Heart left ventricle (tissue), 16 donors: ENCODE data around the gene MARCHF3. TPM values are rescaled to one million over a fixed set of nuclear protein-coding genes. Genes with fewer than 3 reads are reported as not detected.

Source experiments
- ATAC-seq, 4 donors: fragments of 200-7000 bp; cut with Tn5 transposase; one replicate each; pipeline ENCODE4 v1.9.1; 2020 to 2022; ENCODE audit warnings: moderate library complexity in 4 of 4, mild to moderate bottlenecking in 3 of 4, moderate number of reproducible peaks in 1 of 4
- DNase-seq, 5 donors: peaks; one replicate each; pipeline ENCODE4 v3.0.0-alpha.2; 2020
- H3K27ac ChIP-seq, 12 donors: fragments of 200-600 bp; sonication (generic) in 4 of 12; one replicate each; pipeline versions ENCODE4 v1.5.0 to v1.8.0; 2016 to 2022; ENCODE audit warnings: mild to moderate bottlenecking in 2 of 12
- H3K27me3 ChIP-seq, 9 donors: fragments of 200-600 bp; sonication (generic) in 2 of 9; one replicate each; pipeline versions ENCODE4 v1.5.1 to v1.8.0; 2016 to 2022; ENCODE audit warnings: mild to moderate bottlenecking in 3 of 9
- H3K36me3 ChIP-seq, 9 donors: fragments of 200-600 bp; sonication (generic) in 2 of 9; one replicate each; pipeline versions ENCODE4 v1.5.0 to v1.8.0; 2018 to 2022; ENCODE audit warnings: mild to moderate bottlenecking in 2 of 9
- H3K4me1 ChIP-seq, 12 donors: fragments of 200-600 bp; sonication (generic) in 4 of 12; one replicate each; pipeline versions ENCODE4 v1.5.0 to v1.8.0; 2016 to 2022; ENCODE audit warnings: mild to moderate bottlenecking in 3 of 12
- H3K4me3 ChIP-seq, 12 donors: fragments of 200-600 bp; sonication (generic) in 4 of 12; one replicate each; pipeline versions ENCODE4 v1.5.0 to v1.8.0; 2017 to 2022; ENCODE audit warnings: mild to moderate bottlenecking in 9 of 12, moderate library complexity in 4 of 12
- H3K9me3 ChIP-seq, 12 donors: fragments of 200-600 bp; sonication (generic) in 4 of 12; one replicate each; pipeline versions ENCODE4 v1.5.0 to v1.8.0; 2016 to 2022; ENCODE audit warnings: mild to moderate bottlenecking in 1 of 12
- CTCF ChIP-seq, 12 donors: fragments of 200-600 bp; sonication (generic) in 4 of 12; IDR thresholded peaks; one replicate each; pipeline versions ENCODE4 v1.5.0 to v1.8.0; 2018 to 2022; ENCODE audit warnings: antibody characterized with exemption in 12 of 12, mild to moderate bottlenecking in 5 of 12
- POLR2A ChIP-seq, 2 donors: fragments of 450-650 bp; IDR thresholded peaks; one replicate each; pipeline ENCODE4 v1.6.1; 2017; ENCODE audit warnings: antibody characterized with exemption in 2 of 2, mild to moderate bottlenecking in 2 of 2, moderate library complexity in 2 of 2
- WGBS, 4 donors: extraction: QIAGEN DNeasy Blood & Tissue Kit in 2 of 4; methylation state at CpG; one replicate each; pipeline versions ENCODE4 v1.1.5 to v1.1.7; 2013 to 2018; 5-methylcytosine and 5-hydroxymethylcytosine counted together
- intact Hi-C, 10 donors: fragments of 100-400 bp; cut with DNase I; formaldehyde crosslinking; loops; one replicate each; pipeline versions ENCODE4 v1.11.1 to v1.14.2; 2022
- polyA plus RNA-seq, 2 donors: library from polyadenylated mRNA; stranded (reverse); fragments of 200-250 nt; gene quantifications; one replicate each; pipeline ENCODE4 v1.2.3, GENCODE V29; 2013
- total RNA-seq, 9 donors: library from RNA; depleted of rRNA in 2 of 9; stranded (reverse); fragments of >200 nt in 2 of 9; fragmentation: NEBNext Ultra II Directional in 3 of 9; extraction: Animal tissue kit (Norgen Biotek cat#: 25700) in 3 of 9; gene quantifications; one replicate each; pipeline versions ENCODE4 v1.1.0 to v1.2.4, GENCODE V29; 2016 to 2023
- donor health status: ischemic (EF 13 %, LVEDD 7.1; RV severe dilation, severe dysfunction).
- donor health status: healthy with polysubstance abuse.
- donor health status: DM: no; HTN: yes; CAD: no.
- donor health status: DM: no; HTN: no; CAD: no.
- donor health status: ischemic (EF 25% LVEDD 6.9; RV normal size, moderate dysfunction).
- donor health status: ischemic (EF 25% LVEDD 5.7; RV mildly dilated, moderate dysfunction).
- donor health status: healthy.
- donor health status: DM: yes; HTN: yes; CAD: no.
- donor health status: ischemic (EF 35%, LVEDD 5.7; RV mildly dilated, moderate dysfunction).
- donor health status: nonischemic (EF 11% LVEDD 7.7; RV severe dilation, severe dysfunction).
- donor health status: DM: yes; HTN: yes; CAD: no.
- donor health status: PGD.
- donor health status: ischemic (EF 29% LVEDD 5.4; RV normal size, mild dysfunction).
- donor health status: nonischemic (EF 23%, LVEDD 6.1; RV moderate dilation, normal function).

MARCHF3 gene
- total and polyA plus RNA-seq, 11 donors: 9.9 to 113 (median 38.0) TPM

GRCh38 chr5:126888175-126888574 lies 142.2 kb downstream of the MARCHF3 start:
- no peak for ATAC-seq
- intact Hi-C loops: no loop called here
- no peak overlapping the region for H3K4me3 ChIP-seq
- 35 to 69% (median 49%) methylated on average over 1 of the region's 1 CpG for WGBS, 4 donors
- DNase-seq: no peak
- no peak for TF ChIP-seq POLR2A (IDR thresholded peaks at IDR 0.05)
- no peak for TF ChIP-seq CTCF (IDR thresholded peaks at IDR 0.05)
- no peaks in the 10 kb centered on the region for H3K9me3 ChIP-seq
- no peaks in the 10 kb centered on the region for H3K27me3 ChIP-seq
- peaks cover 0 to 12% (median 6%) of the 10 kb centered on the region in 12 donors for H3K4me1 ChIP-seq
- H3K27ac ChIP-seq: no peak overlapping the region
- H3K36me3 ChIP-seq: no peaks in the 10 kb centered on the region

GRCh38 chr5:126884269-126884819 lies 146.0 kb downstream of the MARCHF3 start:
- Histone ChIP-seq H3K4me3 (no peak overlapping the region), H3K27ac (no peak overlapping the region), H3K9me3 (no peaks in the 10 kb centered on the region), H3K4me1 (peaks cover 0 to 12% (median 6%) of the 10 kb centered on the region in 12 donors), H3K27me3 (no peaks in the 10 kb centered on the region), H3K36me3 (no peaks in the 10 kb centered on the region)
- TF ChIP-seq CTCF (IDR thresholded peaks at IDR 0.05): no peak
- no peak for TF ChIP-seq POLR2A (IDR thresholded peaks at IDR 0.05)
- DNase-seq (no peak), ATAC-seq (peak in 2 of 4 donors; percentile 65 to 75)
- 41 to 50% (median 42%) methylated on average over 5 of the region's 5 CpGs for WGBS, 4 donors
- intact Hi-C loops: no loop called here

DNA sequence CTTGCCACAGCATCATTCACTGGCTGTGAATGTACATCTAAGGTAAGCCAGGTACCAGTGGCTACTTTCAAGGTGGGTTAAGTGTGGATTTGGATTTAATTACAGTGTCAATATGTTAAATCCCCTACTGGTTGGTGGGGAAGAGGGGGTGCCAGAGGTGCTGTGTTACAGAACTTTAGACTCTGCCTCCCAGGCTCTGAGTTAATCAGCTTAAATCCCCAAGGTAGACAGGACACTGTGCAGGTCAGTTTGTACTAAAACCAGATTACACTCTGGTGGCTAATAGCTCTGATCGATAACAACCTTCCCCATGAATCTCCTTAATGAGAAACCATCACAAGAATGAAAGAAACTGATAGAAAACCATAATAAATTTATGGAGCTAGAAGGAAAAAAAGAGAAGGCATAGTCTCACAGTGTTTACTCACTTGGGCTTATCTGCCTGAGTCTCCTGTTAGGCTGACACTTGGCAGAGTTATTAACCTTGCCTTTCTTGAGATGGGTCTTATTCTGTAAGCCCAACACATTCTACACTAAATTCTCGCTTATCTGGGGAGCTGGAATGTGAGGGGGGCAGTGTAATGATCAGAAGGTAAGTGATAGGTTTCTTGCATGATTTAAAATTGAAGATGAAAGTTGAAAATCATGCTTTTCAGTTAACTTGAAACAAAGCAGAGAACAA lies 146.7 kb downstream of the MARCHF3 start:
- peaks cover 0 to 16% (median 6%) of the 10 kb centered on the region in 12 donors for H3K4me1 ChIP-seq
- no peaks in the 10 kb centered on the region for H3K9me3 ChIP-seq
- intact Hi-C loops: no loop called here
- H3K4me3 ChIP-seq: no peak overlapping the region
- no peak for DNase-seq
- no peak for ATAC-seq
- TF ChIP-seq POLR2A (IDR thresholded peaks at IDR 0.05): no peak
- TF ChIP-seq CTCF (IDR thresholded peaks at IDR 0.05): no peak
- H3K27me3 ChIP-seq: no peaks in the 10 kb centered on the region
- WGBS, 4 donors: 76 to 80% (median 78%) methylated on average over 2 of the region's 2 CpGs
- H3K27ac ChIP-seq: no peak overlapping the region
- H3K36me3 ChIP-seq: no peaks in the 10 kb centered on the region

GRCh38 chr5:126881821-126882600 lies 148.3 kb downstream of the MARCHF3 start:
- H3K27ac ChIP-seq: no peak overlapping the region
- peaks cover 0 to 22% (median 6%) of the 10 kb centered on the region in 12 donors for H3K4me1 ChIP-seq
- WGBS, 4 donors: 83 to 91% (median 88%) methylated on average over 5 of the region's 5 CpGs

More at GRCh38 chr5:126881821-126882600, 148.3 kb downstream of the MARCHF3 start:
- ATAC-seq (no peak), DNase-seq (no peak)
- Histone ChIP-seq H3K27me3 (no peaks in the 10 kb centered on the region), H3K9me3 (no peaks in the 10 kb centered on the region), H3K36me3 (peaks cover 0 to 7% (median 0%) of the 10 kb centered on the region in 9 donors), H3K4me3 (no peak overlapping the region)
- TF ChIP-seq POLR2A (IDR thresholded peaks at IDR 0.05) (no peak), CTCF (IDR thresholded peaks at IDR 0.05) (no peak)
- intact Hi-C loops: no loop called here
